B cell (primary cell): ENCODE measurements around the gene KRTAP12-2. TPM values are rescaled to one million over a fixed set of nuclear protein-coding genes. Genes with fewer than 3 reads are reported as not detected.
"Not testable (repeated sequence)": the region's sequence is repeated elsewhere in the genome, so short reads cannot be mapped to it uniquely, and the experiment has no call there.

Experiments
- ATAC-seq: fragments of 200-7000 bp; cut with Tn5 transposase; one replicate; pipeline ENCODE4 v1.10.0; 2021; ENCODE audit warnings: low read depth, mild to moderate bottlenecking, moderate number of reproducible peaks, moderate library complexity
- CTCF ChIA-PET: fragments of 350-600 bp; sonication (Branson Sonifier 250); formaldehyde crosslinking; loops from one replicate; lab custom pipeline; 2021; ENCODE audit warnings: antibody characterized with exemption, inconsistent platforms; lab: Charles Lee
- POLR2A ChIA-PET: fragments of 350-600 bp; sonication (Branson Sonifier 250); formaldehyde crosslinking; loops from one replicate; lab custom pipeline; 2021; ENCODE audit warnings: antibody characterized with exemption; lab: Charles Lee
- DNase-seq: peaks from one replicate; pipeline ENCODE4 v3.0.0; 2013
- H2AFZ ChIP-seq: 2 replicates; pipeline ENCODE4 v1.6.1; 2012; ENCODE audit warnings: mild to moderate bottlenecking, low read depth, low read length; ENCODE audit not compliant: insufficient read depth, poor library complexity, severe bottlenecking
- H3K27ac ChIP-seq, 2 donors: 1 replicate in 1 of 2; 2 replicates in 1 of 2; pipeline ENCODE4 v1.5.1; 2012 to 2013; ENCODE audit warnings: low read length in 2 of 2, mild to moderate bottlenecking in 2 of 2, moderate library complexity in 1 of 2
- H3K27me3 ChIP-seq, 4 experiments: fragments of 200-600 bp in 1 of 4; sonication (generic) in 1 of 4; replicated peaks in 1 of 4; 1 replicate in 2 of 4; 2 replicates in 2 of 4; pipeline versions ENCODE4 v1.6.1 to v1.7.0; 2013 to 2016; ENCODE audit warnings: low read length in 3 of 4, mild to moderate bottlenecking in 2 of 4, mixed read lengths in 1 of 4, moderate library complexity in 1 of 4; ENCODE audit not compliant: insufficient read depth in 4 of 4, control insufficient read depth in 3 of 4; ENCODE audit errors: control extremely low read depth in 1 of 4
- H3K36me3 ChIP-seq, 2 experiments: replicated peaks in 1 of 2; 1 replicate in 1 of 2; 2 replicates in 1 of 2; pipeline versions ENCODE4 v1.6.1 to v1.7.1; 2013; ENCODE audit warnings: low read length in 1 of 2; ENCODE audit not compliant: insufficient read depth in 2 of 2, control insufficient read depth in 1 of 2; ENCODE audit errors: control extremely low read depth in 1 of 2, extremely low read depth in 1 of 2
- H3K4me1 ChIP-seq, 2 donors: fragments of 200-600 bp in 1 of 2; sonication (generic) in 1 of 2; 1 replicate in 1 of 2; 2 replicates in 1 of 2; pipeline versions ENCODE4 v1.5.1 to v1.6.1; 2013 to 2017; ENCODE audit warnings: low read length in 2 of 2; ENCODE audit not compliant: control insufficient read depth in 2 of 2, insufficient read depth in 2 of 2
- H3K4me2 ChIP-seq: replicated peaks from 2 replicates; pipeline ENCODE3; 2012; ENCODE audit warnings: mild to moderate bottlenecking, low read depth, low read length; ENCODE audit not compliant: poor library complexity, severe bottlenecking
- H3K4me3 ChIP-seq, 5 experiments: fragments of 200-600 bp in 1 of 5; sonication (generic) in 1 of 5; 1 replicate in 3 of 5; 2 replicates in 2 of 5; pipeline versions ENCODE4 v1.5.1 to v1.7.0; 2011 to 2016; ENCODE audit warnings: low read length in 4 of 5, mild to moderate bottlenecking in 4 of 5, low read depth in 2 of 5, control low read depth in 1 of 5, moderate library complexity in 1 of 5; ENCODE audit not compliant: insufficient read depth in 1 of 5; ENCODE audit errors: control extremely low read depth in 1 of 5, extremely low read depth in 1 of 5
- H3K79me2 ChIP-seq: fragments of 200-600 bp; sonication (generic); one replicate; pipeline ENCODE4 v1.6.0; 2016; ENCODE audit warnings: low read length; ENCODE audit not compliant: control insufficient read depth, insufficient read depth
- H3K9ac ChIP-seq: fragments of 200-600 bp; sonication (generic); 2 replicates; pipeline ENCODE4 v1.6.1; 2017; ENCODE audit warnings: mild to moderate bottlenecking, low read length, moderate library complexity
- H3K9me3 ChIP-seq, 3 donors: one replicate each; pipeline versions ENCODE4 v1.6.1 to v1.7.1; 2013; ENCODE audit warnings: low read length in 2 of 3; ENCODE audit not compliant: control insufficient read depth in 2 of 3, insufficient read depth in 1 of 3; ENCODE audit errors: control extremely low read depth in 1 of 3
- H4K20me1 ChIP-seq: 2 replicates; pipeline ENCODE4 v1.6.0; 2012; ENCODE audit warnings: mild to moderate bottlenecking, low read length; ENCODE audit not compliant: insufficient read depth, control insufficient read depth, poor library complexity, severe bottlenecking
- H3K27ac Mint-ChIP-seq: one replicate; pipeline ENCODE4 v1.8.0; 2021; ENCODE audit warnings: mixed read lengths
- H3K27me3 Mint-ChIP-seq: one replicate; pipeline ENCODE4 v1.8.0; 2021; ENCODE audit warnings: mixed read lengths
- H3K4me1 Mint-ChIP-seq: one replicate; pipeline ENCODE4 v1.8.0; 2021; ENCODE audit warnings: mixed read lengths
- H3K4me3 Mint-ChIP-seq: one replicate; pipeline ENCODE4 v1.8.0; 2021; ENCODE audit warnings: mixed read lengths
- H3K9me3 Mint-ChIP-seq: one replicate; pipeline ENCODE4 v1.8.0; 2022; ENCODE audit warnings: mixed read lengths; ENCODE audit not compliant: insufficient read depth
- EZH2 ChIP-seq: IDR thresholded peaks from 2 replicates; pipeline ENCODE4 v1.6.1; 2012; ENCODE audit warnings: borderline replicate concordance, low read depth, mild to moderate bottlenecking, moderate library complexity, low read length; ENCODE audit not compliant: insufficient read depth, poor library complexity, severe bottlenecking
- WGBS: methylation state at CpG from one replicate; pipeline ENCODE4 v1.1.5; 2013; ENCODE audit warnings: missing lambda C conversion rate; ENCODE audit not compliant: insufficient coverage; 5-methylcytosine and 5-hydroxymethylcytosine counted together
- intact Hi-C: fragments of 100-400 bp; cut with micrococcal nuclease; formaldehyde crosslinking; loops from one replicate; pipeline ENCODE4 v1.10.0; 2022
- polyA plus RNA-seq: library from polyadenylated mRNA; depleted of rRNA; stranded (reverse); fragments of >200 nt; gene quantifications from 2 replicates; pipeline ENCODE4 v1.2.3, GENCODE V29; 2012
- total RNA-seq, 2 donors: library from RNA; stranded (reverse); fragments of 120-200 nt in 1 of 2; gene quantifications; 1 replicate in 1 of 2; 2 replicates in 1 of 2; pipeline versions ENCODE4 v1.2.3 to v1.2.4, GENCODE V29; 2013 to 2022
- TF ChIP-seq, protein P1 (sequence below): fragments of 200-600 bp; IDR thresholded peaks from one replicate; pipeline ENCODE4 v1.8.0; 2022; ENCODE audit warnings: antibody characterized with exemption, mild to moderate bottlenecking

The KRTAP12-2 gene
- total and polyA plus RNA-seq, 2 donors (not counting 1 experiment from before 2014, with no cell fraction given), result not detected

DNA sequence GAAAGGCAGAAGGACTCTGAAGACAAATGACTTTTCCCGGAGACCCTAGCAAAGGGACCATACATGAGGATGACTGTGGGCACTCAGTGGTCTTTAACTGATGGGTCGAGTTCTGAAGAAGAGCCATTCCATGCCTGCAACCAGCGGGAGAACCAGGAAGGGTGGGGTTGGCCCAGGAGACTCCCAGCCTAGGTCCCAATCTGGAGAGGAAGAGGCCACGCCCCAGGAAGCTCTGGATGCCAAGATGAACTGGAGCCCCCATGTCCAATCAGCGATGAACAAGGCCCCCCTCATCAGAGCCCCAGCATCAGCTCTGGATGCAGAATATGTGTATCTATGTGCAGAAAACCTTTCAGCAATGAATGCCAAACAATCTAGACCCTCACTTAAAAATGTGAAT is 26.0 kb downstream of the KRTAP12-2 start:
- intact Hi-C loops, result no loop called here
- Mint-ChIP-seq H3K9me3 (peaks cover 11% of the 10 kb centered on the region), H3K4me3 (no peak overlapping the region), H3K4me1 (no peaks in the 10 kb centered on the region), H3K27me3 (peaks cover 22% of the 10 kb centered on the region), H3K27ac (no peak overlapping the region)
- DNase-seq (no peak), ATAC-seq (no peak)
- H3K27me3 ChIP-seq, result peaks cover 0 to 18% (median 0%) of the 10 kb centered on the region in 4 experiments
- H3K4me3 ChIP-seq, result no peak overlapping the region
- H4K20me1 ChIP-seq, result no peaks in the 10 kb centered on the region
- no peak overlapping the region for H3K9ac ChIP-seq
- POLR2A ChIA-PET, result no interaction called here
- H3K9me3 ChIP-seq, result peaks cover 0 to 32% (median 12%) of the 10 kb centered on the region in 3 donors
- no peak for TF ChIP-seq EZH2
- TF ChIP-seq, protein P1, sequence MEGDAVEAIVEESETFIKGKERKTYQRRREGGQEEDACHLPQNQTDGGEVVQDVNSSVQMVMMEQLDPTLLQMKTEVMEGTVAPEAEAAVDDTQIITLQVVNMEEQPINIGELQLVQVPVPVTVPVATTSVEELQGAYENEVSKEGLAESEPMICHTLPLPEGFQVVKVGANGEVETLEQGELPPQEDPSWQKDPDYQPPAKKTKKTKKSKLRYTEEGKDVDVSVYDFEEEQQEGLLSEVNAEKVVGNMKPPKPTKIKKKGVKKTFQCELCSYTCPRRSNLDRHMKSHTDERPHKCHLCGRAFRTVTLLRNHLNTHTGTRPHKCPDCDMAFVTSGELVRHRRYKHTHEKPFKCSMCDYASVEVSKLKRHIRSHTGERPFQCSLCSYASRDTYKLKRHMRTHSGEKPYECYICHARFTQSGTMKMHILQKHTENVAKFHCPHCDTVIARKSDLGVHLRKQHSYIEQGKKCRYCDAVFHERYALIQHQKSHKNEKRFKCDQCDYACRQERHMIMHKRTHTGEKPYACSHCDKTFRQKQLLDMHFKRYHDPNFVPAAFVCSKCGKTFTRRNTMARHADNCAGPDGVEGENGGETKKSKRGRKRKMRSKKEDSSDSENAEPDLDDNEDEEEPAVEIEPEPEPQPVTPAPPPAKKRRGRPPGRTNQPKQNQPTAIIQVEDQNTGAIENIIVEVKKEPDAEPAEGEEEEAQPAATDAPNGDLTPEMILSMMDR, result no peak
- 83% methylated on average over 5 of the region's 5 CpGs for WGBS
- H3K79me2 ChIP-seq, result no peaks in the 10 kb centered on the region
- no peak overlapping the region for H3K27ac ChIP-seq
- no peak overlapping the region for H2AFZ ChIP-seq
- H3K4me2 ChIP-seq, result no peak overlapping the region
- H3K4me1 ChIP-seq, result no peaks in the 10 kb centered on the region
- CTCF ChIA-PET, result no interaction called here
- H3K36me3 ChIP-seq, result no peaks in the 10 kb centered on the region

DNA sequence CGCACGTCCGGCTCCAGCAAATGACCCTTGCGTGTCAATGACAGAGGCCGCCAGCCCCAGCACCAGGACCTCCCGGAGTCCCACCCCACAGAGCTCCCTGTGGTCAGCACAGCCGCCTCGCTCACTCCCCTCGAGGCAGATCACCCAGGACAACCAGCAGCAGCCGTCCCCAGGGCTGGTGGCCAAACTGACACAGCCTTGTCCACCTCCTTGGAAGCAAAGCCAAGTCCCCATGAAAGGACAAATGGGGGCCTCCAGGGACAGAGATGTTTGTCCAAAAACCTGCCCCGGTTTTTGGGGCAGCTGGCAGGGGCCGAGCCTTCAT is 27.4 kb downstream of the KRTAP12-2 start:
- no peaks in the 10 kb centered on the region for H3K79me2 ChIP-seq
- CTCF ChIA-PET, result no interaction called here
- 91% methylated on average over 12 of the region's 12 CpGs for WGBS
- Mint-ChIP-seq H3K4me1 (no peaks in the 10 kb centered on the region), H3K27me3 (peaks cover 29% of the 10 kb centered on the region), H3K27ac (no peak overlapping the region), H3K9me3 (peaks cover 4% of the 10 kb centered on the region), H3K4me3 (no peak overlapping the region)
- H3K4me3 ChIP-seq, result no peak overlapping the region
- POLR2A ChIA-PET, result no interaction called here
- H3K4me2 ChIP-seq, result no peak overlapping the region
- intact Hi-C loops, result no loop called here
- no peaks in the 10 kb centered on the region for H3K36me3 ChIP-seq
- H3K9ac ChIP-seq, result no peak overlapping the region
- H3K4me1 ChIP-seq, result no peaks in the 10 kb centered on the region
- no peak for DNase-seq
- H3K27ac ChIP-seq, result no peak overlapping the region
- H4K20me1 ChIP-seq, result no peaks in the 10 kb centered on the region
- H3K27me3 ChIP-seq, result peaks cover 0 to 18% (median 0%) of the 10 kb centered on the region in 4 experiments
- peaks cover 0 to 26% (median 12%) of the 10 kb centered on the region in 3 donors for H3K9me3 ChIP-seq
- ATAC-seq, result no peak
- H2AFZ ChIP-seq, result no peak overlapping the region
- no peak for TF ChIP-seq EZH2
- TF ChIP-seq, protein P1, result no peak

DNA sequence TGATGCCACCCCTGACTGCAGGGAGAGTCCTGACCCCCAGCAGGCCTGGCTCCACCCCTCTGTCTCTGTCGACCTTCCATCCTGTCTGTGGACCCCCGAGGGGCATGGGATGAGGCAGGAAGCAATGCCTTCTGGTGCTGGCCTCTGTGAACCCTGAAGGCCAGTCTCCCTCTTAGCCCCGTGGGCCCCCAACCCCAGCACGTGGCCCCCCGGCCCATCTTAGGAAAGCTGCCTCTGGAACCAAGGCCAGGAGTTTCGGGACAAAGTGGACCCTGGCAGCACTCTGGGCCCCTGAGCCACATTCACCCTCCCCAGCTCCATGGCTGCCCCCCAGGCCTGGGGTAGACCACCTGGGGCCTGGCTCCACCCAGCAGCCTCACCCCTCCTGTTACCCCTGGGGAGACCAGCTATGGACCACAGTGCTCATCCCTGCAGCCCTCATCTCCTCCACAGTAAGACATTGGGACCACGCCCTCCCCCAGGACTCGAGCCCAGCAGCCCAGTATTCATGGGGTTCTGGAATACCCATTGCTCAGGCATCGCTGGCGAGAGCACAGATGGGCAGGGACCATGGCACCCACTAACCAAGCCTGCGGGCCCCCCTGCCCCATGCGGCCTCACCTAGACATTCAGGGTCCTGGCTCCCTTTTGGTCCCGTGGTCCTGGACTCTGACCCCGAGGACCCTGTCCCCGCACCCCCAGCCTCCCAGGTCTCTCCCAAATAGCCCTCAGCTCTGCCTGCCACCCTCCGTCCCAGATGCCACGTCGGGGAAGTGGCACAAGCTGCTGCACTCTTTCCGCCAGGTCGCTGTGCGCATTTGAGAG is 28.0 kb downstream of the KRTAP12-2 start:
- H3K36me3 ChIP-seq, H3K4me1 Mint-ChIP-seq, H4K20me1 ChIP-seq, H3K4me2 ChIP-seq, H3K4me3 Mint-ChIP-seq, H3K9ac ChIP-seq, intact Hi-C loops, ATAC-seq, H3K4me3 ChIP-seq, POLR2A ChIA-PET, H3K27ac Mint-ChIP-seq, CTCF ChIA-PET, H2AFZ ChIP-seq, DNase-seq, H3K9me3 Mint-ChIP-seq, H3K27ac ChIP-seq, H3K4me1 ChIP-seq, H3K79me2 ChIP-seq: not testable (repeated sequence)
- peaks cover 31% of the 10 kb centered on the region for H3K27me3 Mint-ChIP-seq
- 93% methylated on average over 13 of the region's 21 CpGs for WGBS
- Histone ChIP-seq H3K27me3 (peaks cover 0 to 18% (median 0%) of the 10 kb centered on the region in 4 experiments), H3K9me3 (peaks cover 0 to 24% (median 8%) of the 10 kb centered on the region in 3 donors)
